Testis (tissue), 2 donors: Measurements from ENCODE around the gene DLL4.

ENCODE experiments used
- POLR2A ChIP-seq: fragments of 450-650 bp; IDR thresholded peaks from one replicate; pipeline ENCODE4 v1.6.1; 2017; ENCODE audit warnings: antibody characterized with exemption, mild to moderate bottlenecking, moderate library complexity
- TF ChIP-seq, protein P1 (sequence below), 3 experiments: fragments of 450-650 bp in 2 of 3; fragments of 200-600 bp in 1 of 3; sonication (generic) in 1 of 3; IDR thresholded peaks; one replicate each; pipeline ENCODE4 v1.5.1; 2016 to 2019; ENCODE audit warnings: antibody characterized with exemption in 3 of 3, mild to moderate bottlenecking in 2 of 3, moderate library complexity in 1 of 3

DNA sequence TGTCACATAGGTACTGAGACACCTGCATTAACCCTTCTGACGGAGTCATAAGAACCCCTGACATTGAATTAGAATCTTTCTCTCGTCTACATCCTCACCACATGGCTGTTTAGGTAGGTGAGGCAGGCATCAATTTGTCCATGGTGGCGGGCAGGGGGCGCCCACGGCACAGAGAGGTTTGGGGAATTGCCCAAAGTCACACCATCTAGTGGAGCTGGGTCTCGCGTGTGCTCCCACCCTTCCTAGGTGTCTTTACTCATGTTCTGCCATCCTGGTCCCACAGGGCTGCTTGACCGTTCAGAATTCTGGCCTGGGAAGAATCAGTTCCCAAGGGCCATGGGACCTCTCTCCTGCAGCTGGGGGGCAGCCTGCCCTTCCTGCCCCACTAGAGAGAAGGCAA, 14.7 kb upstream of the DLL4 start:
- TF ChIP-seq, protein P1, sequence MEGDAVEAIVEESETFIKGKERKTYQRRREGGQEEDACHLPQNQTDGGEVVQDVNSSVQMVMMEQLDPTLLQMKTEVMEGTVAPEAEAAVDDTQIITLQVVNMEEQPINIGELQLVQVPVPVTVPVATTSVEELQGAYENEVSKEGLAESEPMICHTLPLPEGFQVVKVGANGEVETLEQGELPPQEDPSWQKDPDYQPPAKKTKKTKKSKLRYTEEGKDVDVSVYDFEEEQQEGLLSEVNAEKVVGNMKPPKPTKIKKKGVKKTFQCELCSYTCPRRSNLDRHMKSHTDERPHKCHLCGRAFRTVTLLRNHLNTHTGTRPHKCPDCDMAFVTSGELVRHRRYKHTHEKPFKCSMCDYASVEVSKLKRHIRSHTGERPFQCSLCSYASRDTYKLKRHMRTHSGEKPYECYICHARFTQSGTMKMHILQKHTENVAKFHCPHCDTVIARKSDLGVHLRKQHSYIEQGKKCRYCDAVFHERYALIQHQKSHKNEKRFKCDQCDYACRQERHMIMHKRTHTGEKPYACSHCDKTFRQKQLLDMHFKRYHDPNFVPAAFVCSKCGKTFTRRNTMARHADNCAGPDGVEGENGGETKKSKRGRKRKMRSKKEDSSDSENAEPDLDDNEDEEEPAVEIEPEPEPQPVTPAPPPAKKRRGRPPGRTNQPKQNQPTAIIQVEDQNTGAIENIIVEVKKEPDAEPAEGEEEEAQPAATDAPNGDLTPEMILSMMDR (IDR thresholded peaks at IDR 0.05) = no peak
- no peak for TF ChIP-seq POLR2A
